Spleen (tissue), 7 donors: ENCODE results near the gene MRPL55.

Experiments
- CTCF ChIP-seq, 11 experiments: fragments of 200-600 bp in 7 of 11; fragments of 450-650 bp in 4 of 11; sonication (generic) in 4 of 11; IDR thresholded peaks in 8 of 11; conservative IDR thresholded peaks in 3 of 11; 1 replicate in 7 of 11; 2 replicates in 4 of 11; pipeline versions ENCODE4 v1.4.0 to v1.8.0; 2016 to 2021; ENCODE audit warnings: antibody characterized with exemption in 11 of 11, inconsistent platforms in 4 of 11, mild to moderate bottlenecking in 1 of 11
- POLR2A ChIP-seq, 3 donors: fragments of 450-650 bp; IDR thresholded peaks; one replicate each; pipeline ENCODE4 v1.5.1; 2017; ENCODE audit warnings: antibody characterized with exemption in 3 of 3, mild to moderate bottlenecking in 1 of 3
- donor health status: DM: no; HTN: no; CAD: no; lungs with moderate emphysema.
- donor health status: DM: no; HTN: no; CAD: no.
- donor health status: DM: no; HTN: no; CAD: no.

- TF ChIP-seq CTCF (IDR thresholded peaks at IDR 0.05 in 8 of 11, conservative IDR thresholded peaks at IDR 0.05 in 3 of 11) = no peak
- no peak for TF ChIP-seq POLR2A (IDR thresholded peaks at IDR 0.05)
These were observed 32.2 kb downstream of the MRPL55 start for GRCh38 chr1:228076796-228077430.
